Right hindlimb (tissue), 1 donor: ENCODE data around the gene ZNF48.

Source experiments
- DNase-seq: peaks from one replicate; pipeline ENCODE4 v3.0.0-alpha.2; 2018

Gene ZNF48

DNA sequence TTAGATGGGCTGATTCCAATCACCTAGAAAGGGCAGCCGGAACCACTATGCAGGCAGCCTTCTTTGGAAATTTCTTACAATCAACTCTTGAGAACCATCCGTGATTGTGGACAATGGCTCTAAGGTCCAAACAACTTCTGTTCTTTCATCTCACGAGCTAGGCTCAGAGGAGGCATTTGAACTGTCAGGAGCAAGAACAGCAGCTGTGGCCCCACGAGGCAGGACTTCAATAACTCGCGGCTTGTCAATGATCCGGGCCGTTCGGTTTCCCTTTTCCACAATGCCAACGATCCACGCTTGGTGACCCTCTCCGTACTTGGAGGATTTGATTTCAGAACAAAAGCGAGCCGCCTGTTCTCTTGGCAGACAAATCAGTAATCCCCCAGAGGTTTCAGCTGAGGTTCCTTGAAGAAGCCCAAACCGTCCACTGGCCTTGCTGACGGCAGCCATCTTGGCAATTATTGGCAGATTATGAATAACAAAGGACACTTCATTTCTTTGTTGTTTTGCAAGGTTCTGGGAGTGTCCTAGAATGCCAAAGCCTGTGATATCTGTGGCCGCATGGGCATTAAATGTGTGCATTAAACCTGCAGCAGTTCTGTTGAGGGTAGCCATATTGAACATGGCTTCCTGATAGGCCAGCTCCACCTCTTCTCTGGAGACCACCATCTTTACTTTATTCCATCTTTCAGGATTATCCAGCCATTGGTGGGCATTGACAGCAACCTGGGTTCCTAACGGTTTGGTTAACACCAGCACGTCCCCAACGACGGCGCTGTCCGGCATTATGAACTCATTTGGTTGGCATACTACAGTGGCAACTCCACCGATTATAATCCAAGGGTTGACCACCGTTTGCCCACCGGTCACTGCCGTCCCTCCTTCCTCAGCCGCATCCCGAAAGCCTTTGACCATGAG, 49.3 kb downstream of the ZNF48 start:
- no peak for DNase-seq

DNA sequence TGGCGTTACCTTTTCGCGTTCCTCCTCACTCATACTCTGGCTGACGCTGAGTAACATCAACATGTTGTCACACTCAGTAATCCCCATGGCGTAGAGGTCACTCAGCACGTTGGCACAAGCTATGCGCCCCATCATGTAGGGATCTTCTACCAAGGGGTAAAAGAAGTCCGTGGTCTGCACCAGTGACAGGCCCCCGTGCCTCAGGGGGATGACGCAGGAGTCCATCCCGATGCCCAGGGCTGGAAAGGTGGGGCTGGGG, 49.9 kb downstream of the ZNF48 start:
- no peak for DNase-seq

- DNase-seq: peak; percentile 97
Measured at GRCh38 chr16:30445408-30446202, 50.4 kb downstream of the ZNF48 start, which contains the start of gene SEPHS2. Gene SEPHS2 (minus strand): TSS chr16:30445874. CDS start chr16:30445727, 147 bp downstream.

DNA sequence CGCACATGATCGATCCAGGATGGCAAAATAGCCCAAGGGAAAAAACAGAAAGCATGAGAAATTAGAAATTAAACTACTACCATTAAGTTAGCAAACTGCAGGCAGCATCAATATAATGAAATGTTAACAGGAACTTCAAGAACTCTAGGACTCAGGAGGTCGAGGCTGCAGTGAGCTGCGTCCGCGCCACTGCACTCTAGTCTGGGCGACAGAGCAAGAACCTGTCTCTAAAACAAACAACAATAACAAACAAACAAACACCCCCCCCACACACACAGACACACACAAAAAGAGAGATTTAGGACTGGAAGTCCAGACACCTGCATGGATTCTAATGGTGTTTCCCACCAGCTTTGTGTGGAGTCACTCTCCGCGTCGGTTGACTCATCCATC, 51.0 kb downstream of the ZNF48 start:
- no peak for DNase-seq

- no peak for DNase-seq
Measured at GRCh38 chr16:30447512-30448226, 52.4 kb downstream of the ZNF48 start.

DNA sequence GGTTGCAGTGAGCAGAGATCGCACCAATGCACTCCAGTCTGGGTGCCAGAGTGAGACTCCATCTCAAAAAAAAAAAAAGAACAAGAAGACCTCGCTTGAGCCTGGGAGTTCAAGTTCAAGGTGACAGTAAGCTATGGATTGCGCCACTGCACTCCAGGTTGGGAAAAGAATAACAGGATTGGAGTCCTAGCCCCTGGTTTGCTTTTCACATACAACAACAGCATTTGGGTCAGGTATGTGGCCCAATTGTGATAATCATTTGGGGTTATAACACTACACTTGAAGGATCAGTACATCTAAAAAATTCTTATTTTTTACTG, 53.9 kb downstream of the ZNF48 start:
- no peak for DNase-seq
